Stimulated activated CD8-positive, alpha-beta memory T cell treated with anti-CD3 and anti-CD28 coated beads, Interleukin-2, amount 100 ng/mL, for 1 hour (primary cell): ENCODE data around the gene HOXC13.

ENCODE experiments used
- DNase-seq, 2 donors: peaks; one replicate each; pipeline ENCODE4 v3.0.0-alpha.2; 2020; ENCODE audit warnings: low read depth in 2 of 2

HOXC13 gene

GRCh38 chr12:53955036-53955775 is 16.6 kb downstream of the HOXC13 start:
- no peak for DNase-seq

- DNase-seq, result no peak
Measured at GRCh38 chr12:53955776-53956250, 17.2 kb downstream of the HOXC13 start.

- no peak for DNase-seq
Measured at GRCh38 chr12:53956251-53956887, 17.7 kb downstream of the HOXC13 start.

DNA sequence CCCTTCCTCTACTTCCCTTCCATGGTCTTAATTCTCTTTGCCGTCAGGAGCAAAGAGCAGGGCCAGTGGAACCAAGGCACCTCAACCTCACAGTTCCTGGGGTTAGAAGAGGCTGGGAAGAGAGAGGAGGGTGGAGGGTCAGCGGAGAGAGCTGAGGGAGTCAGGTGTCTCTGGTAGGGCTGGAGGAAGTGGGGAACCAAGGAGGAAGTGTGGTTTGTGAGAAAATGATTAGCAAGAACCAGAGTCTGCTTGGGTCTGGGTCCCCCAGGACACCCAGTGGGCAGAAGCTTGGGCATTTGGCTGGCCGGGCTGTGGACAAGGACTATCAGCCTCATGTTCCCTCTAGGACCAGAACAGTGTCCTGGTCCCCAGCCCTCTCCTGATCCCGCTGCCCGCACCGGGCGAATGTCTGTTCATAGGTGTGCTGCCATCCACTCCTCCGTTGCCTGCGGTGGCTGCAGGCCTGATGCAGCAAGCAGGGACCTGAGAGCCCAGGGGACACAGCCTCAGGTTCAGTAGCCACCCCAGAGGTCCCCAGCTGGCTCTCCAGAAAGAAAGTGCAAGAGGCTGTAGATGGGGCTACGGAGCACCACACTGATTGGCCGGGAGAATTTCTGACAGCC is 18.4 kb downstream of the HOXC13 start:
- DNase-seq, result no peak

DNA sequence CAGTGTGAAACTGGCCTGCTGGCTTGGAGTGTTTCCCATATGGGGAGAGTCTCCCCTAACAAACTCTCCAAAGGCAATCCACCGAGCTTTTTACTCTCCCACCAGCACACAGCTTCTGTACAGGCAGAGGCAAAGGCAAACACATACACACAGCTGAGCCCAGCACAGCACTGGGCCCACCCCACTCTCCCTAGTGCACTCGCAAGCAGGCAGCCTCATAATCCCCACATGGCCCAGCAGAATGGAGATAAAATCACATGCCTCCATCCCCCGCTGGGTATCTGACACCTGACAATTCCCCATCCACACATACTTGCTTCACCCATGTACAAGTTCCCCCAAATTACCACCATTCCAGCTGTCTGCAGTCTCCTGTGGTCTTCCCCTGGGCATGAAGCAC is 19.5 kb downstream of the HOXC13 start:
- no peak for DNase-seq

DNA sequence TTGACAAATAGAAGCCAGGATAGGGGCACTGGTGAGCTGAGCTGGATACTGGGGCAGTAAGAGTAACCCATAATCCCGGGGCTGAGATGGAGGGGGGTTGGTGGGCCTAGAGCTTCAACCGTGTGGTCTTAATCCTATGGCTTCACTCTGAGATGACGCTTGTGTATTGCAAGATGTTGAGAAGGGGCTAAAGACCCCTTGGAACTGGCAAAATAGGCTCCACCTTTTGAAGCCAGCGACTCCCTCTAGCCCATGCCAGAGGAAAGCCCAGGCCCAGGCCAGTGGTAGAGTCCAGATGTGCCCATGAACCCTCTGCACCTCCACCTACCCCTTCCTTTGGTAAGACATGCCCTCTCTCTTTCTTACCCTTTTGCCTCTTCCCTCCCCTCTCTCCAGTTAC is 20.7 kb downstream of the HOXC13 start:
- no peak for DNase-seq

- no peak for DNase-seq
Measured at GRCh38 chr12:53960187-53961024, 21.8 kb downstream of the HOXC13 start.

DNA sequence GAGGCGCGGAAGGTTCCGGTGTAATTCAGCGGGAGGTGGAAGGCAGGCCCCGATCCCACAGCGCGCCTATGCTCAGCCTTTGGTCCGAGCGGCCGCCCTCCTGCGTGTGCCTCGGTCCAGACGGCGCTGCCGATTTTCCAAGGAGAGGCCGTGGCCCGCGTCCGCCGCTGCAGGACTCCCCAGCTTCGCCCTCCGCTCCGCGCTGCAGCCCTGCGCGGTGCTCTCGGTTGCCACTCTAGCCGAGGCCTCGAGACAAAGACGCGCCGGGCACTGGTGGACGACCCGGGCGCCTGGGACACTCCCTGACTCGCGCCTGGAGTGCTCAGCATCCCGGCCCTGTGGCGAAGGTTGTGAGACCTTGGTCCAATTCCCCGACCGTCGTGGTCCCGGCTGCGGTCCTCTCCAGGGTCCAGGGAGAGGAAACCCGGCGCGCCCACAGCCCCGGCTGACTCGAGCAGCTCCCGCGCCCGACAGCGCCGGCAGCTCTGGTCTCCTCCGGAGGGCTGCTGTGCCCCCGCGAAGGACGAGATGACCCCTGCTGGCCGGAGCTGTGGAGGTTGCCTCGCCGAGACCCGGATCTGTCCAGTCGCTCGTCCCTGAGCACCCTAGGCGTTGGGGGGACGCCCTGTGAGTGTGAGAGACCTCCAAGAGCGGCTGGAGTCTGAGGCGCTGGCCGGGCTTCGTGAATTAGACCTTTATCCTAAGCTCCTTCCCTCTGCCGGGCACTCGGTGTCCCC is 22.6 kb downstream of the HOXC13 start:
- no peak for DNase-seq

- DNase-seq, result no peak
Measured at GRCh38 chr12:53963005-53963404, 24.4 kb downstream of the HOXC13 start.

GRCh38 chr12:53963434-53964314 is 25.0 kb downstream of the HOXC13 start:
- DNase-seq, result no peak

- DNase-seq, result no peak
Measured at GRCh38 chr12:53964315-53964713, 25.7 kb downstream of the HOXC13 start.

GRCh38 chr12:53965281-53966084 is 26.9 kb downstream of the HOXC13 start:
- no peak for DNase-seq

DNA sequence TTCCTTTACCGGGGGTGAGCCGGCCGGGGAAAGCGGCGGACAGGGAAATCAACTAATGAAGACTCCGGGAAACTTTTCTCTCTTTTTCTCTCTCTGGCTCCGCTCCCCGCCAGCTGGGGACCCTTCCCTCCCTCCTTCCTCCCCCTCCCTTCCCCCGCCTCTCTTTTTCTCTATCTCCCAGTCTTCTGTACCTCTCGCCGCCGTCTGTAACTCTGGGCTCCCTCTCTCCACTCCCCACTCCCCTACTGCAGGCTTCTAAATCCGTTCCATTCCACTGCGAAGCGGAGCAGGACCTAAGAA is 27.4 kb downstream of the HOXC13 start:
- no peak for DNase-seq

- no peak for DNase-seq
Measured at GRCh38 chr12:53966385-53967133, 27.9 kb downstream of the HOXC13 start.

GRCh38 chr12:53967421-53967925 is 28.8 kb downstream of the HOXC13 start:
- DNase-seq, result no peak

- DNase-seq, result no peak
Measured at GRCh38 chr12:53968214-53969127, 29.8 kb downstream of the HOXC13 start.

DNA sequence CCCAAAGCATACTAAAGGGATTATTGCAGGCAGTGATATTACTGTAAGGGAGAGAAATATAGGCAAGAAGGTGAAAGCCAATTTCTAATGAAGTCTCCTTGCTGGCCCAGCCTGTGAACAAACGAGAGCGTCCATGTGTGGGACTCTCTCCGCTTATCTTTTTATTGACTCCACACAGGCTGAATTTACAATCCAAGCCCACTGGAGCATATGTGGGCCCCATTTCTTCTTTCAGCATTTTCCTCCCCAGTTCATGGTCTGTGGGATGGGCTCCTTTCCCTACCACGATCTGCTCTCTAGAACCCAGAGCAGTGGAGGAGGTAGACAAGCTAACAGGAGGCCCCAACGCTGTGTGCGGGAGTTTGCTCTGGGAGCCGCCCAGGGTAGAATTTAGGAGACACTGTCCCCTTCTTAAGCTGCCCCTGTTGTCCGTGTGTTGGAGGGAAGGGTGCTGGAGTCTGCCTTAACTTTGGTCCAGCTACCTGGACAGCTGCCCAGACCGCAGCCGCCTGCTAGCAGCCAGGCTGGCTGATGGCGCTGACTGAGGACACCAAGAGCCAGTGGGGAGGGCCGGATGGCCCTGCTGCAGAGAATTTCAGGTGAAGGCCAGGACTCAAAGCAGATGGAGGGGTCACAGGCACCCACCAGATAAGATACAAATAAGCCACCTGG is 31.1 kb downstream of the HOXC13 start:
- no peak for DNase-seq
